ENCODE data around the gene DOCK4.

The DOCK4 gene

DNA sequence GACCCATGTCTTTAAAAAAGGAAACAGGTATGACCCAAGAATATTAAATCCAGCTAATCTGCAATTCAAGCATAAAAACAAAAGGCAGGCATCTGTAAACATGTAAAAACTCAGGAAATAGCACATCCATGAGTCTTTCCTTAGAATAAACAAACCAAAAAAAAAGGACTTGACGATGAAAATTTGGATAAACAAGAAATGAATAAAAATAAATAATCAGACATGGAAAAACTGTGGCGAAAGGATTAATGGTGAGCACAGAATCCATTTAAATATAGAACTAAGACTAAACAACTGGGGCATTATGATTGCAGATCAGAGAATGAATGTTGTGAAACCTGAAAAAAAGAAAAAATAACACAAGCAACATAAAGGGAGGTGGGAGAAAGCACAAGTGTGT, 170.1 kb downstream of the DOCK4 start:
- no peak for FAIRE-seq

DNA sequence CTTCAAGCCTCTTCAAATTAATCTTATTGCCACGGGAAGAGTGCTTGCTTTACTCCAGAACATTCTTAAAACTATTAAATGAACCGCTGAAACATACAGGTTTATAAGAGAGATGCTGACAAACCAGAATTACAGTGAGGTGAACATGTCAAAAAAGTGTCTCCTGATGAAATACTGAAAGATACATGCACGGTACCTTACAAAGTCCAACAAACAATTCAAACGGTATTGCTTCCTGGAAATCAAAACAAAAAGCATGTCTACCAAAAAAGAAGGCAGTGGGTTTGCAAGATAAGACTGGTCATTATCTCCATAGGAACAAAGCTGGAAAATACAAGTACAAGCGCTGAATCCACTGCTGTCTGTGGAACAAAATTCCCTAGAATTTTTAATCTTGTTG, 174.5 kb downstream of the DOCK4 start:
- no peak for FAIRE-seq

DNA sequence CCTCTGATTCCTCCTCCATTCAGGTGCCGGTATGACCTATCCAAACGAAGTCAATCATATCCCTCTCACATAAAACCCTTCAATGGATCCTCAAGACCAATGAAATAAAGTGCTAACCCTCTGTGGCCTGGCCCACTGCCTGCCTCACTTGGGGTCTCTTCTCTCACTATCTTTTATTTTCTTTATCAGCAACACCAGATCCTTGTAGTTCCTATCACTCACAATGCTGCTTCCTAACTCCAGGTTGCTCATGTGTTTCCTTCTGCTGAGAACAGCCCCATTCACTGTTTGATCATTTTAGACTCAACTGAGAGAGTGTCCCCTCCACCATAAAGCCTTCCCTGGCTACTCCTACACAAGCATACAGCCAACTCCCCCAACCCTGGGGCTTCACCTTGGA, 180.6 kb downstream of the DOCK4 start:
- FAIRE-seq = no peak

DNA sequence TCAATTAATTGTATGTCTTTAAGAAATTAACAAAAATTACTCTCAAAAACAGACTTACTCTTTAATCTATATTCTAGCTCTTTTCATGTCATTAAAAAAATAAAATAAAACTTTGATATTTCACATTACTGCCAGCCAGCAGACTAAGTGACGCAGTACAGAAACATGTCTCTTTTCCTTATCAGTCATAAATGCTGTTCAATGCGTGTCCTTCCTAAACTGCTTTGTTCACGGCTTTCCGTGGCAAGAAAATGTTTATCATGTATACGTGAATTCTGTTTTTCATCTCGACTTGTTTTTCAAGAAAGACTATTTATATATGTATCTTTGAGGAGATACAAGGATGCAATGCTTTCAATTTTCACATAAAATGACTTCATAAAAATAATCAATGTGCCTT, 182.4 kb downstream of the DOCK4 start:
- no peak for FAIRE-seq

DNA sequence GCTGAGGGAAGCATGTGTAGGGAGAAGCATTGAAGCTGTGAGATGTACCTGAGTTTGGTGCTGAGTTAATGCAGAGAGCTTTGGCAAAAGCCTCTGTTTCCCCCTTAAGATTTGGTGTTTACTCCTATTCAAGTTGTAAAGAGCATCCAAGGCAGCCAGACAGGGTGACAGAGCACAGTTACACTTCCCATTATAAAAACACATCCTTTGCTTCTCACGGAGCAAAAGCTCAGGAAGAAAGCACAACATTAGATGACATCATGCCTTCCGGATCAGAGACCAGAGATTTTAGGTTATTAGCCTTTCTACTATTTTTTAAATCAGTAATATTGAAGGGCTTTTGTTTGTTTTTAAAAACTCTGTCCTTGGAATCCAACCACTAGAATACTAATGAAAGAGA, 182.9 kb downstream of the DOCK4 start:
- FAIRE-seq = no peak

DNA sequence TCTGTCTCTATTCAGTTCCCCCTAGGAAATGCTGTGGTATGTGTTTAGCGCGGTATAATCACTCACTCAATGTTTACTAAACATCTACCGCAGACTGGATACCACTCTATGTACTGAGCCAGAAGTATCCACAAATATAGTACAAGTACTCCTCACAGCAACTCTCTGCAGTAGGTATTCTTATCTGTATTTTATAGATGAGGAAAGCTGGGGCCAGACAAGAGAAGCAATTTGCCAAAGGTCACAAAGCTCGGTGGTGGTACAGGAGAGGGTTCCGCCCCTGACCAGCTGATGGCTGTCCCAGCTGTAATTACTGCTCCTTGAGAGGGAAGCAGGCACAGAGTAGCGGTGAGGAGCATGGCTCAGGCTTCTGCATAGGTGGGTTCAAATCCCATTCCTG, 184.1 kb downstream of the DOCK4 start:
- FAIRE-seq = no peak

DNA sequence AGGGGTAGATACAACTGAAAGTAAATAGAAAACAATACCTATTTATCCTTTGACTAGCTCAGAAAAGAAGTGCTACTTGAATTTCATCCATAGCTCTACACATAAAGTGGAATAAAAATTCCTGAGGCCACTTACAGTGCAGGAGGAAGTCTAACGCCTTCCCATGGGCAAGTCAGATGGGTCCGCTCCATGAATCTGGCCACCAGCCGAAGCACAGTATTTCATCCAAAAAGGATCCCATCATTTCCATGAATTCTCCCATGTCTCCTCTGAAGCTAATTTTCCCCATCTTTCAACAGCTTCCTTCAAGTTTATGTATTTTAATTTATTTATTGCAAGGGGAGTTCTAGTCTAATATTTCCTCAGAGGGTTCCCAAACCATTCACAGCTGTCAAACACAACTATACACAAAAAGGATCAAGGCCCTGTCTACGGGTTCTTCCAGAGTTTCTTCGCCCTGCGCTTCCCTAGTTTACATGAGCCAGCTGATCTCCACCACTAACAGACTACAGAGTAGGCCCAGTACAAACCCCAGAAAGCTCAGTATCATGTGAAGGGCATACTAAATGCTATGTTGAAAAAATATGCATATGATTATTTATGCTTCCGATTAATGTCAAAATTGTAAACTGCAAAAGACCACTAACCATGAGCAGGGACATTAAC, 184.7 kb downstream of the DOCK4 start:
- no peak for FAIRE-seq

DNA sequence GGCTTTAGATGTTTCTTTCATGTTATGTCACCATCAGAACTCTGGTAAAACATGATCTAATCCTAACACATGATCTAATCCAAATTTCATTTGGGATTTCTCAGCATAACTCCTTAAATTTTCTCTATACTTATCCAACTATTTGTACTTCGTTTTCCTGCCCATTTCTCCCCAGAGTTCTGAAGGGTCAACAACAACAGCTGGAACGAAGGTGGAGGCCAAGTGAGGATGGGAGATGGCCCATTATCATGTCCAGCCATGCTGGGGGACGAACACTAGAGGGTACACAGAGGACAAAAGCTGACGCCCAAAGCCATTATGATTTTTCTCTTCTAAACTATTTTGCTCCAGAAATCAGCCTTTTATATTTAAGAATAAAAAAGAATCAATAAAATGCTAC, 185.4 kb downstream of the DOCK4 start:
- FAIRE-seq = no peak

DNA sequence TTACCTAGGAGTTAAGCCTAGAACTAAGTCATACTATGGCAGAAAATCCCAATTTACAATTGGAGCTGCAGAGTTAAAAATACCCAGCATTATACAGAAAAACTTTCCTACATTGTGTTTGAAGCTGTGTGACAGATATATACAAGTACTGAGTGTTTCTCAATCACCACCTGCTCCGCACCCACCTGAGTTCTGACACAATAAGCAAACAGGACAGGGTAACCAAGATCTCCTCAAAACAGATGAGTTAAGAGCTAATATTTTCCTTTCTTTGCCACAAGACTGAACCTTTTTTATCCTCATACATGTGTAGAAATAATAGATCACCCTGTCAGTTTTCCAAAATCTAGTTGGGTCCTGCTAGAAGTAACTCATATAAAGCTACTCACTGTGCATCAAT, 186.3 kb downstream of the DOCK4 start:
- no peak for FAIRE-seq

DNA sequence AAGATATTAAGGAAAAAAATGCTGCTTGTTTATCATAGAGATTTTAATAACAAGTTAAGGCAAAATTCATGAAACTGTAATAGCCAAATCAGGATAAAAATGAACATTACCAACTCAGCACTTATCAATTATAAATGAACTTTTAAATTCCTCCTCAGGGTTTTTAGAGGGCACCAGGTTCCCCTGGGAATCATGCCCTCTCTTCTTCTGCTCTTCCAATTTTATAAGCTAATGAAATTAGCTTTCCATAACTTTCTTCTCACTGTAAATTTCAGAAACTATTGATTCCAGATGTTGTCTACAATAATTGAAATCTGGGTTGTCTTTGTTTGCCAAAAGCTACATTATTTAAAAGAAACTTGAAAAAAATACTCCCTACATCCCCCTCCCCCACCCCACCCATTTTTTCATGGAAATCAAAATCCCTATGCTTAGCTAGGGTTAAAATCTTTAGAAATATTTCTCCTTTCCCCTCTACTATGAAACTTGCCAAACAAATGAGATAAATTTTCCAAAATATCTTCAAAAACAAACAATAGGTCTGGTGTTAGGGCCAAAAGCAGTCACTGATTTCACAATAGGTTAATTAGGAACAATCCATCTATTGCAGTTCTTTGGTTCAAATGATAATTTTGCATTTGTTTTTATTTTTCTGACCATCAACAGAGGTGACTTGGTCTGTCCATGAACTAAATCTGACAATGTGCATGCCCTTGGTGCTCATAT, 187.7 kb downstream of the DOCK4 start:
- no peak for FAIRE-seq

DNA sequence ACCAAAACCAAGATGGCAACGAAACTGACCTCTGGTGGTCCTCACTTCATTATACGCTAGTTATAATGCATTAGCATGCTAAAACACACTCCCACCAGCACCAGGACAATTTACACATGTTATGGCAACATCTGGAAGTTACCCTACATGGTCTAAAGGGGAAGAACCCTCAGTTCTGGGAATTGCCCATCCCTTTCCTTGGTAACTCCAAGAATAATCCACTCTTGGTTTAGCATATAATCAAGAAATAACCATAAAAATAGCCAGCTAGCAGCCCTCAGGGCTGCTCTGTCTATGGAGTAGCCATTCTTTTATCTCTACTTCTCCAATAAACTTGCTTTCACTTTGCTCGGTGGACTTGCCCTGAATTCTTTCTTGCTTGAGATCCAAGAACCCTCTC, 191.1 kb downstream of the DOCK4 start:
- no peak for FAIRE-seq

DNA sequence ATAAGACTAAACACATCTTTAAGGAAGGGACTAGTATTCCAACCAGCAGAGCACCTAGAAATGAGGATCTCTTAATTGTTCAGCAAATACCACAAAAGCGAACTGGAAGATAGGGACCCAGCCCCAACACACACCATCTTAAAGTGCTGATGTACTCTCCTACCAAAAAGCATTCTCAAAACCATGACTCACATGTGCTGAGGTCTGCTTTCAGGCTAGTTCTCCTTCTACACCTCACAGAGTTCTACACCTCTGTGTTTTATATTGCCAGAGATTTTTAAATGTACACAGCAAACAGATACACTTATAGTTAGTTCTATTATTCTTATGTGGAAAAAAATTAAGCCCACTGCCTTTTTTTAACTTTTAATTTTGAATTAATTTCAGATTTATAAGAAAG, 191.9 kb downstream of the DOCK4 start:
- FAIRE-seq = no peak

DNA sequence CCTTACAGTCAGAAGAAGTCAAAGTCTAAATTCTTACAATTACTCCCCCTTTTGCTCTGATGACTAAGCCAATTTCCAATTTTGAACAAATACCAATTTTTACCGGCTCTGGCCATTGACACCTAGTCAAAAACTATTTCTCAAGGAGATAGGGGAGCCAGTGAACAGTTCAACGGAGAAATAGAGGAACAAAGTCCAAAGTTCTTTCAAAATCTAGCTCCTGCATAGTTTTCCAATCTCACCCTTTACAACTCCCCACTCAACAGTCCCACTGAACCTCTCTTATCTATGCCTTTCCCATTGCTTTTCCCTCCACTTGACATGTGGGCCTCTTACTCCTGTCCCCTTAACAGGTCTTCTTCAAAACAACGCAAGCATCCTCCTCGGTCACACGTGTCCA, 192.9 kb downstream of the DOCK4 start:
- no peak for FAIRE-seq

DNA sequence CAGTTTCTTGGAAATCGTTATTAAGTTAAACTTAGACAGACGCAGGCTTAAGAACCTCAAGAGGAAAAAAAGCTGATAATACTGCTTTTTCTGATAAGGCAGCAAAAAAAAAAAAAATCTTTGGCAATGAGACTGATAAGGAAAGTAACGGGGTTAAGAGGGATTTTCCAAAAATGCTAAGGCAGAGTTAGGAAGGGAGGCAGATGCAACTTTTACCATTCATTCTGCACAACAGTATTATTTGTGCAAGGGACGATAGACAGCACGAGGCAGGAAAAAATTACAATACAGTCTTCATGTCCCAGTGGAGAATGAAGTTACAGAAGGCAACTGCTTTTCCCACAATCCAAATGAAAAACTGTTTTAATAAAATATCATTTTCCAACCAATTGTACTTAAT, 194.0 kb downstream of the DOCK4 start:
- FAIRE-seq = no peak

DNA sequence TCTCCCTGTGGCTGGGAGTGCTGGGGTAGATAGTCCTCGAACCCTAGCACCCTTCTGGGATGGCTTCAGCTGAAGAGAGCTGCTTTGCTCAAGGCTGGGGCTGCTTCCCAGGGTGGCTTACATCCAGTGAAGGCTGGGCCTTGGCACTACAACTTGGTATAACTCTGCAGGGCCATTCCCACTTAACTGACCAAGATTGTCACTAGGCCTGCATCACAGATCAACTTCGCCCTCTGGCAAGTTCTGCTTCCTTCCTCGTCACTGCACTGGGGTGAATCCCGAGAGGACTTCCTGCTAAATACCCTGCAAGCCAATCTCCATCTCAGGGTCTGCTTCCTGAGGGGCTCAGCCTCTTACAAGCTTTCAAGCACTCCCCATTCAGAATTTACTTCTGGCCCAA, 195.2 kb downstream of the DOCK4 start:
- no peak for FAIRE-seq

DNA sequence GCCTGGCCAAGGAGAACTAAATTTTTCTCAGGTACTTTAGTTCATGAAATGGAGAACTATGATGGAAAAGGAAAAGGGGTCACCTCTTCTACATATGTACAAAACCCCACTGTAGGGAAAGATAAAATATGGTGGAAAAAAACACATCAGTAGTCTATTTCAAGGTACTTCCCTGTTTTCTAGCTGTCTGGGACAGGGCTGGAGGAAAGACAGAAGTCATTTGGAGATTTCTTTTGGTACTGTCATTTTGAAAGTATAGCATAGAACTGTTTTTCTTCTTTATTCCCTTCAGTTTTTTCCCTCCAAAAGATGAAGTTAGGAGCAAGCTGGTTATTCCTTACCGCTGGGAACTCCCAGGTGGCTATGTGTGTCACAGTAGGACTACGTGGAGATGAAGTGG, 196.1 kb downstream of the DOCK4 start:
- FAIRE-seq = no peak

DNA sequence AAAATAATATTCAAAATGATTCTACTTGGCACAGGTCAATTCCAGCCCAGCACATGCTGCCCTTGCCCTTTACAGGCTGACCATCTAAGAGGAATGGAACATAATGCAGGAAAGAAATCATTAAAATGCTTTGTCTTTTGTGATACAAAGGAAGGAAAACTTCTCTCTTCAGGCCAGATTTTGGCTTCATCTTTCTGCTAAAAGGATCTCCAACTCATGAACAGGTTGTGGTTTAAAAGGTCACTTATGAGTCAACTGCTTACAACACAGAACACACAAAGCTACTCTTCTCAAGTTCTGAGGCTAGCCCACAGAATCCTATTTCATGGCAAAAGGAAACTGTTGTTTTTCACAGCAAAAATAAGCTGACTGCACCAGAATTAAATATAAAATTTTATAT, 197.1 kb downstream of the DOCK4 start:
- no peak for FAIRE-seq

DNA sequence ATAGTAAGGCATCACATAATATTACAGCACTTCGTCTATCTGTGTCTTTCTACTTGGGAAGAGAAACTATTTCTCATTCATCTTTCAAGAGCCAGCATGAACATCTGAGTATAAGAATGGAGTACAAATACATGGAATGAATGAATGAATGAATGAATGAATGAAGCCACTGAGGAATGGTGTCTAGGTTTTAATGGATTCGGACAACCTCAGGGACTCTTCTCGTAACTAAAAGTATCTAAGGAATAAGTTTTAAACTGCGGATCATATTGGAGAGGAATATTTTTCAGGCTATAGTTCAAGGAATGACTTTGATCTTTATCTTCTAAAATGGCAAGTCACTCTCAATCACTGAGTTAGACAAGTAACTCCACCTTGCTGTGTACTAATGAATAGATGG, 199.0 kb downstream of the DOCK4 start:
- FAIRE-seq = no peak

DNA sequence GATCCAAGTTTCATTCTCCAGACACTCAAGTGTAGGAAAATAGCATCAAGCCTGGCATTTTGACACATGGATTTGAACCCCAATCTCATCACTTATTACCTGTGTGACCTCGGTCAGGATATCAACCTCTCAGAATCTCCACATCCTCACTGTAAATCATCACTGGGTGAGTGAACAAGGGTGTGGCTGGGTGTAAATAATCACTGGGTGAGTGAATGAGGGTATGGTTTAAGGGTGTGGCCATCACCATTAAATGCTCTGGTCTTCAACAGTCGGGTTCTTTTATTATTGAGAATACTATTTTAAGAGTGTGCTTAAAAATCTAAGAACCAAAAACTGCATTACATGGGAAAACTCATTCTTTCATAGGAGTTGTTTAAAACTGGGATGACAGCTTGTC, 200.1 kb downstream of the DOCK4 start:
- no peak for FAIRE-seq

DNA sequence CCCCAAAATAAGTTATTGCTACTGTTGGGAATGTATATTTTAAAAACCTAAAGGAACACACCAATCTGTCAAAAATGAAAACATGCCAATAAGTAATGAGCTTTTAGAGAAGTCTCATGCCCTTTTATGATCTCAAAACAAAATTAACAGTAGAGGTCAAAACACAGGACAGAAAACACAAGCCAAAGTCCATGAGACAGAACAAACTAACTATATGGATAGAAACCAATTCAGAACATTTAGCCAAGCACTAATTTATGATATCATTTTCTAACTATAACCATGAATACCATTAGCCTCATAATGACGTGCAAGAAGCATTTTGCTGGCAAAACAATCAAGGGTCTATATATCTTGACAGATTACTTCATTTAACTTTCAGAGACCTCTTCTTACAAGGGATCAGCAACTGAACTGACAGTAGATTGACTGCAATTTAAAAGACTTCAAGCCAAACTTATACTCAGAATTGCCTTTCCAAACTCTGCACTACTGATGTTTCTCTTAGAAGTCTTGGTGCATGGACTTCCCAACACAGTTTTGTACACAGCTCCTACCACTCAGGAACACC, 200.9 kb downstream of the DOCK4 start:
- no peak for FAIRE-seq

DNA sequence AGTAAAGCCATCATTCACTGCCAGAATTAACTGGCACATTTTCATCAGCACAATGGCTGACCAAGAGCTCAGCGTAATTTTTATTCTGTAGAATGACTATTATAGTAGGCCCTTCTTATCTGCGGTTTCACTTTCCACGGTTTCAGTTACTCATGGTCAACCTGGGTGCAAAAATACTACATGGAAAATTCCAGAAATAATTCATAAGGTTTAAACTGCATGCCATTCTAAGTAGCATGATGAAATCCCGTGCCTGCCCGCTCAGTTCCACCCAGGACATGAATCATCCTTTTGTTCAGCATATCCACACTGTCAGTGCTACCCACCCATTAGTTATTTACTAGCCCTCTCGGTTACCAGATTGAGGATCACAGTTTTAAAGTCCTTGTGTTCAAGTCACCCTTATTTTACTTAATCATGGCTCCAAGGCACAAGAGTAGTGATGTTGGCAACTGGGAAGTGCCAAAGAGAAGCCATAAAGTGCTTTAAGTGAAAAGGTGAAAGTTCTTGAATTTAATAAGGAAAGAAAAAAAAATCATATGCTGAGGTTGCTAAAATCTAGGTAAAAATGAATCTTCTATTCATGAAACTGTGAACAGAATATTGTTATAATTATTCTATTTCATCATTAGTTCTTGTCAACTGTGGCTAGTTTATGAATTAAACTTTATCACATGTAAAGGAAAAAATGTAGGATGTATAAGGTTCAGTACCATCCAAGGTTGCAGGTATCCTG, 204.9 kb downstream of the DOCK4 start:
- no peak for FAIRE-seq

DNA sequence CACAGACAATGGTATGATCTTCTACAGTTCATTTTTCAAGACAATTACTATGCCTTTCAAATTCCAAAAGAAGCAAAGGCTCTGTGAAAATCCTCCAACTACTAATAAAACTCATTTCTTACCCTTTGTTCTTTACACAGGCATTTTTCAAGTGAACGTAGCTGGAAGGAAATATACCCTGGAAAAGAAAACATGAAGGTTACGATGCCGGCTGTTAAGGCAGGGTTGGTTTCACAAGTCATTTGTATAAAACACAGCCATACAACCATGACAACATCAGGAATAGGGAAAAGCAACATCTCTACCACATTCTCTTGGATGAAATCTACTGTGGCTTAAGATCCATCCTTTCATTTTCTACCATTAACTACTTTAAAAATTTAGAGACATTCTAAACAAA, 207.9 kb downstream of the DOCK4 start:
- FAIRE-seq = no peak

DNA sequence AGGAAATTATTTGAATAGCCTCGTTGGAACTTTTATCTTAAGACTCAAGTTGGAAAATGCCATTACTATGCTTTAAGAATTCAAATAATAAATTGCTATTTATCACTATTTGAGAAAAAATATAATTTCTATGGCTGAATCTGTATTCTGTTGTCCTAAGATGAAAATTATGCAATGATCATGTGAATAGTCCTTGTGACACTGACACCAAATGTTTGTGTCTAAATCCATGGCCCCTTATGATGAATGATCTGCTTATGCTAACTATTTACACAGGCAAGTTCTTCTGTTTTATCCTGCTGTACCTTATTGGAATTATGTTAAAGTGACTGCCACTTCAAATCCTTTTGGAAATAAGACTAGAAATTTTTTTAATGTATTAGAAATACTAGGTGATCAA, 208.7 kb downstream of the DOCK4 start:
- FAIRE-seq = no peak

DNA sequence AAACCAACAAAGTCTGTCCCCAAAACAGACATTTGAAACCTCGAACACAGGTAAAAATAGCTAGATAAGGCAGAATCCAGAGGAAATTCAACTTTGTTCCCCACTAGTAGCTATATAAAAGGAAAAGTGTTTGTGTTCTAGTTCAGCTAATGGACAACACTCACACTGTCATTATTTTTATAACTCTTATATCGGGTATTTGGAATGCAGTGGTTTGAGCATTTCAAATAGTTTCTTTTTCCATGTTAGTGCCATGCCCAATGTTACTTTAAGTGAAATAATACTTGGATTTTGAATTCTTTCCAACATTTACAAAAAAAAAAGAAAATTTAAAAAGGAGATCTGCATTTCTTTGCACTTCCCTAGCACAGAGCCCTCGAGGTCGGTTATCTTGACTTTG, 213.6 kb downstream of the DOCK4 start:
- FAIRE-seq = no peak
